ENCODE results near the gene DENND1C. TPM values are rescaled to one million over a fixed set of nuclear protein-coding genes. Genes with fewer than 3 reads are reported as not detected.

The DENND1C gene, protein sequence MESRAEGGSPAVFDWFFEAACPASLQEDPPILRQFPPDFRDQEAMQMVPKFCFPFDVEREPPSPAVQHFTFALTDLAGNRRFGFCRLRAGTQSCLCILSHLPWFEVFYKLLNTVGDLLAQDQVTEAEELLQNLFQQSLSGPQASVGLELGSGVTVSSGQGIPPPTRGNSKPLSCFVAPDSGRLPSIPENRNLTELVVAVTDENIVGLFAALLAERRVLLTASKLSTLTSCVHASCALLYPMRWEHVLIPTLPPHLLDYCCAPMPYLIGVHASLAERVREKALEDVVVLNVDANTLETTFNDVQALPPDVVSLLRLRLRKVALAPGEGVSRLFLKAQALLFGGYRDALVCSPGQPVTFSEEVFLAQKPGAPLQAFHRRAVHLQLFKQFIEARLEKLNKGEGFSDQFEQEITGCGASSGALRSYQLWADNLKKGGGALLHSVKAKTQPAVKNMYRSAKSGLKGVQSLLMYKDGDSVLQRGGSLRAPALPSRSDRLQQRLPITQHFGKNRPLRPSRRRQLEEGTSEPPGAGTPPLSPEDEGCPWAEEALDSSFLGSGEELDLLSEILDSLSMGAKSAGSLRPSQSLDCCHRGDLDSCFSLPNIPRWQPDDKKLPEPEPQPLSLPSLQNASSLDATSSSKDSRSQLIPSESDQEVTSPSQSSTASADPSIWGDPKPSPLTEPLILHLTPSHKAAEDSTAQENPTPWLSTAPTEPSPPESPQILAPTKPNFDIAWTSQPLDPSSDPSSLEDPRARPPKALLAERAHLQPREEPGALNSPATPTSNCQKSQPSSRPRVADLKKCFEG
- polyA plus RNA-seq (2013, experiment 1 of 2), result 1.5 TPM
- polyA plus RNA-seq (2013, experiment 2 of 2), result 1.5 TPM

- no CpG with 5 or more reads among the region's 24 CpGs for WGBS (ENCODE audit: extremely low coverage, insufficient coverage, low lambda C conversion rate)
- H3K4me3 ChIP-seq (ENCODE audit: low read length), result no peak within 1 kb of the TSS
These were observed at the start of gene DENND1C for GRCh38 chr19:6481541-6482342. DENND1C (minus strand) TSS chr19:6481787; CDS start chr19:6481695, 92 bp downstream.

DNA sequence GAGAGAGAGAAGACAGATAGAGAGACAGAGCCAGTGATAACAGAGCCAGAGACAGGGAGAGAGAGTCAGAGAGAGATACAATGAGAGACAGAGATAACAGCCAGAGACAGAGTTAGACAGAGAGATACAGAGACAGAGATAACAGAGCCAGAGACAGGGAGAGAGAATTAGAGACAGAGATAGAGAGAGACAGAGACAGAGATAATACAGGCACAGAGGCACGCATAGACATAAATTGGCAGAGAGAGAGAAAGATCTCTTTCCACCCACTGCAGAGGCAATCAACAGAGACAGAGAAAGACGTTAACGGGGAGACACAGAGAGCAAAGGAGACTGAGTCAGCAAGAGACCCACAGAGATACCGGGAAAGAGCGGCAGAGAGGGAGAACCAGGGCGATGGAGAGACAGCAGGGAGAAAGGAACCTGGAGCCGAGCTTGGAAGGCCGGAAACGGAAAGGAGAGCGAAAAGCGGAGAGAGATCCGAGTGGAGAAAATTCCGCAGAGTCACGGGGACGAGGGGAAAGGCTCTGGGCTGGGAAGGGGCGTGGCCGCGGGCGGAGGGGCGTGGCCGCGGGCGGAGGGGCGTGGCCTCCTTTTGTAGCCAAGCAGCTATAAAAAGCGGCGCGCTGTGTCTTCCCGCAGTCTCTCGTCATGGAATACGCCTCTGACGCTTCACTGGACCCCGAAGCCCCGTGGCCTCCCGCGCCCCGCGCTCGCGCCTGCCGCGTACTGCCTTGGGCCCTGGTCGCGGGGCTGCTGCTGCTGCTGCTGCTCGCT, 49.0 kb upstream of the DENND1C start, which contains the start of gene TNFSF9:
Gene TNFSF9, plus strand, starts transcription at position 641 of the 777 bp plus-strand sequence. Its CDS starts 11 bp downstream, at position 652.
- H3K4me1 ChIP-seq (ENCODE audit: control insufficient read depth, low read depth, low read length), result peaks cover 6% of the 10 kb centered on the region
- peak within 1 kb of the TSS; percentile 48 for H3K4me3 ChIP-seq (ENCODE audit: low read length)
- no peaks in the 10 kb centered on the region for H3K79me2 ChIP-seq (ENCODE audit: control insufficient read depth, insufficient read depth, low read length)
- H3K4ac ChIP-seq (ENCODE audit: low read depth, low read length), result no peak within 1 kb of the TSS
- H4K5ac ChIP-seq (ENCODE audit: low read length), result peak within 1 kb of the TSS; percentile 77
- H2BK5ac ChIP-seq (ENCODE audit: low read length), result peak within 1 kb of the TSS; percentile 51
- no peak within 1 kb of the TSS for H3K23ac ChIP-seq (ENCODE audit: low read length)
- no peak within 1 kb of the TSS for H2BK120ac ChIP-seq (ENCODE audit: low read depth, low read length)
- H3K18ac ChIP-seq (ENCODE audit: low read length), result peak within 1 kb of the TSS; percentile 34
- no peak within 1 kb of the TSS for H3K27ac ChIP-seq (ENCODE audit: low read depth, low read length)
- H3K9ac ChIP-seq (ENCODE audit: low read length), result peak within 1 kb of the TSS; percentile 80
- H3K4me2 ChIP-seq (ENCODE audit: low read length), result peak within 1 kb of the TSS; percentile 84
- no peaks in the 10 kb centered on the region for H3K36me3 ChIP-seq (ENCODE audit: control insufficient read depth, insufficient read depth, low read length)
- peak within 1 kb of the TSS; percentile 92 for H3K56ac ChIP-seq (ENCODE audit: low read length)
- H2AK5ac ChIP-seq (ENCODE audit: low read length), result no peak within 1 kb of the TSS
- no peaks in the 10 kb centered on the region for H3K79me1 ChIP-seq (ENCODE audit: low read length)
- peaks cover 10% of the 10 kb centered on the region for H3K27me3 ChIP-seq (ENCODE audit: insufficient read depth, low read length, poor library complexity)
- H4K8ac ChIP-seq (ENCODE audit: low read depth, low read length), result no peak within 1 kb of the TSS
- WGBS (ENCODE audit: extremely low coverage, insufficient coverage, low lambda C conversion rate), result no CpG with 5 or more reads among the region's 44 CpGs
- no peak within 1 kb of the TSS for H2BK15ac ChIP-seq (replicated peaks; ENCODE audit: low read depth)
- DNase-seq, result peak; percentile 86

More at GRCh38 chr19:6481541-6482342, at the start of gene DENND1C:
- Histone ChIP-seq H3K4ac (ENCODE audit: low read depth, low read length) (no peak within 1 kb of the TSS), H4K5ac (ENCODE audit: low read length) (no peak within 1 kb of the TSS), H3K4me2 (ENCODE audit: low read length) (no peak within 1 kb of the TSS), H3K36me3 (ENCODE audit: control insufficient read depth, insufficient read depth, low read length) (no peaks in the 10 kb centered on the region), H3K18ac (ENCODE audit: low read length) (no peak within 1 kb of the TSS), H3K27me3 (ENCODE audit: insufficient read depth, low read length, poor library complexity) (no peaks in the 10 kb centered on the region), H2BK5ac (ENCODE audit: low read length) (no peak within 1 kb of the TSS), H2BK15ac (replicated peaks; ENCODE audit: low read depth) (no peak within 1 kb of the TSS), H3K79me1 (ENCODE audit: low read length) (no peaks in the 10 kb centered on the region), H3K4me1 (ENCODE audit: control insufficient read depth, low read depth, low read length) (no peaks in the 10 kb centered on the region), H3K9ac (ENCODE audit: low read length) (no peak within 1 kb of the TSS), H2BK120ac (ENCODE audit: low read depth, low read length) (no peak within 1 kb of the TSS), H3K79me2 (ENCODE audit: control insufficient read depth, insufficient read depth, low read length) (no peaks in the 10 kb centered on the region), H2AK5ac (ENCODE audit: low read length) (no peak within 1 kb of the TSS), H4K8ac (ENCODE audit: low read depth, low read length) (no peak within 1 kb of the TSS), H3K56ac (ENCODE audit: low read length) (no peak within 1 kb of the TSS), H3K23ac (ENCODE audit: low read length) (no peak within 1 kb of the TSS), H3K27ac (ENCODE audit: low read depth, low read length) (no peak within 1 kb of the TSS)
- DNase-seq, result peak; percentile 45

- H3K27me3 ChIP-seq (ENCODE audit: insufficient read depth, low read length, poor library complexity), result peaks cover 10% of the 10 kb centered on the region
- DNase-seq, result no peak
- H3K4me3 ChIP-seq (ENCODE audit: low read length), result no peak overlapping the region
These were observed 48.4 kb upstream of the DENND1C start for GRCh38 chr19:6529937-6530385.

DNA sequence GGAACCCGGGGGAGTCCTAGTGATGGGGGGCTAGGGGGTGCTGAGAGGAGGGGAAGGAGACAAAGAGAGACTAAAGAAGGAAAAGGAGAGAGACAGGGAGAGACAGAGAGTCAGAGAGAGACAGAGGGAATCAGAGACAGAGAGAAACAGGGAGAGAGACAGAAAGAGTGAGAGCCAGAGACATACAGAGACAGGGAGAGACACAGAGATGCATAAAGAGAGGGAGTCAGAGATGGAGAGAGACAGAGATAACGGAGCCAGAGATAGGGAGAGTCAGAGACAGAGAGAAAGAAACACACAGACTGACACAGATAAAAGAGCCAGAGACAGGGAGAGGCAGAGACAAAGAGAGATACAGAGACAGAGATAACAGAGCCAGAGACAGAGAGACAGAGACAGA, 47.8 kb upstream of the DENND1C start:
- no peak overlapping the region for H3K27ac ChIP-seq (ENCODE audit: low read depth, low read length)
- WGBS (ENCODE audit: extremely low coverage, insufficient coverage, low lambda C conversion rate), result no CpG with 5 or more reads among the region's 2 CpGs

More at GRCh38 chr19:6529937-6530385, 48.4 kb upstream of the DENND1C start:
- Histone ChIP-seq H4K8ac (ENCODE audit: low read depth, low read length) (no peak overlapping the region), H2AK5ac (ENCODE audit: low read length) (no peak overlapping the region), H3K4me1 (ENCODE audit: control insufficient read depth, low read depth, low read length) (peaks cover 6% of the 10 kb centered on the region), H3K18ac (ENCODE audit: low read length) (no peak overlapping the region), H3K27ac (ENCODE audit: low read depth, low read length) (no peak overlapping the region), H3K36me3 (ENCODE audit: control insufficient read depth, insufficient read depth, low read length) (no peaks in the 10 kb centered on the region), H2BK15ac (replicated peaks; ENCODE audit: low read depth) (no peak overlapping the region), H2BK5ac (ENCODE audit: low read length) (no peak overlapping the region), H4K5ac (ENCODE audit: low read length) (no peak overlapping the region), H3K4ac (ENCODE audit: low read depth, low read length) (no peak overlapping the region), H3K79me1 (ENCODE audit: low read length) (no peaks in the 10 kb centered on the region), H3K56ac (ENCODE audit: low read length) (no peak overlapping the region), H2BK120ac (ENCODE audit: low read depth, low read length) (no peak overlapping the region), H3K23ac (ENCODE audit: low read length) (no peak overlapping the region), H3K4me2 (ENCODE audit: low read length) (no peak overlapping the region), H3K79me2 (ENCODE audit: control insufficient read depth, insufficient read depth, low read length) (no peaks in the 10 kb centered on the region), H3K9ac (ENCODE audit: low read length) (no peak overlapping the region)
- WGBS (ENCODE audit: extremely low coverage, insufficient coverage, low lambda C conversion rate), result no CpG with 5 or more reads among the region's 2 CpGs

More for the DNA sequence above, 47.8 kb upstream of the DENND1C start:
- H2BK15ac ChIP-seq (replicated peaks; ENCODE audit: low read depth), result no peak overlapping the region
- H3K36me3 ChIP-seq (ENCODE audit: control insufficient read depth, insufficient read depth, low read length), result no peaks in the 10 kb centered on the region
- peaks cover 10% of the 10 kb centered on the region for H3K27me3 ChIP-seq (ENCODE audit: insufficient read depth, low read length, poor library complexity)
- no peak overlapping the region for H2BK120ac ChIP-seq (ENCODE audit: low read depth, low read length)
- no peak overlapping the region for H3K18ac ChIP-seq (ENCODE audit: low read length)
- no peak for DNase-seq
- H4K5ac ChIP-seq (ENCODE audit: low read length), result no peak overlapping the region
- no peak overlapping the region for H3K4me3 ChIP-seq (ENCODE audit: low read length)
- no peak overlapping the region for H3K4me2 ChIP-seq (ENCODE audit: low read length)
- no peaks in the 10 kb centered on the region for H3K79me1 ChIP-seq (ENCODE audit: low read length)
- no peak overlapping the region for H4K8ac ChIP-seq (ENCODE audit: low read depth, low read length)
- H2BK5ac ChIP-seq (ENCODE audit: low read length), result no peak overlapping the region
- H2AK5ac ChIP-seq (ENCODE audit: low read length), result no peak overlapping the region
- H3K79me2 ChIP-seq (ENCODE audit: control insufficient read depth, insufficient read depth, low read length), result no peaks in the 10 kb centered on the region
- no peak overlapping the region for H3K56ac ChIP-seq (ENCODE audit: low read length)
- H3K23ac ChIP-seq (ENCODE audit: low read length), result no peak overlapping the region
- no peak overlapping the region for H3K9ac ChIP-seq (ENCODE audit: low read length)
- no peak overlapping the region for H3K4ac ChIP-seq (ENCODE audit: low read depth, low read length)
- H3K4me1 ChIP-seq (ENCODE audit: control insufficient read depth, low read depth, low read length), result peaks cover 6% of the 10 kb centered on the region
